ENCODE data around the gene ABCD1.
"Not testable (repeated sequence)": the region's sequence is repeated elsewhere in the genome, so short reads cannot be mapped to it uniquely, and the experiment has no call there.

DNA sequence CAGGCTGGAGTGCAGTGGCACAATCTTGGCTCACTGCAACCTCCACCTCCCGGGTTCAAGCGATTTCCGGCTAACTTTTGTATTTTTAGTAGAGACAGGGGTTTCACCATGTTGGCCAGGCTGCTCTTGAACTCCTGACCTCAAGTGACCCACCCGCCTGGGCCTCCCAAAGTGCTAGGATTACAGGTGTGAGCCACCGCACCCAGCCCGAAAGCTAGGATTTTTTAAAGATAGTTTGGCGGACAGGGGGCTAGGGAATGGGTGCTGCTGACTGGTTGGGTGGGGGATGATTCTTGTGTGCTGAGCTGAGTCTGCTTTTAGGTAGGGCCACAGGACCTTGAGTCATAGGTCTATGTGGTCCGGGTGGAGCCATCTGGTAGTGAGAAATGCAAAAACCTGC is 41.2 kb upstream of the ABCD1 start:
- TF ChIP-seq, protein P1, sequence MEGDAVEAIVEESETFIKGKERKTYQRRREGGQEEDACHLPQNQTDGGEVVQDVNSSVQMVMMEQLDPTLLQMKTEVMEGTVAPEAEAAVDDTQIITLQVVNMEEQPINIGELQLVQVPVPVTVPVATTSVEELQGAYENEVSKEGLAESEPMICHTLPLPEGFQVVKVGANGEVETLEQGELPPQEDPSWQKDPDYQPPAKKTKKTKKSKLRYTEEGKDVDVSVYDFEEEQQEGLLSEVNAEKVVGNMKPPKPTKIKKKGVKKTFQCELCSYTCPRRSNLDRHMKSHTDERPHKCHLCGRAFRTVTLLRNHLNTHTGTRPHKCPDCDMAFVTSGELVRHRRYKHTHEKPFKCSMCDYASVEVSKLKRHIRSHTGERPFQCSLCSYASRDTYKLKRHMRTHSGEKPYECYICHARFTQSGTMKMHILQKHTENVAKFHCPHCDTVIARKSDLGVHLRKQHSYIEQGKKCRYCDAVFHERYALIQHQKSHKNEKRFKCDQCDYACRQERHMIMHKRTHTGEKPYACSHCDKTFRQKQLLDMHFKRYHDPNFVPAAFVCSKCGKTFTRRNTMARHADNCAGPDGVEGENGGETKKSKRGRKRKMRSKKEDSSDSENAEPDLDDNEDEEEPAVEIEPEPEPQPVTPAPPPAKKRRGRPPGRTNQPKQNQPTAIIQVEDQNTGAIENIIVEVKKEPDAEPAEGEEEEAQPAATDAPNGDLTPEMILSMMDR (IDR thresholded peaks at IDR 0.05) = not testable (repeated sequence)
- not testable (repeated sequence) for TF ChIP-seq POLR2A (IDR thresholded peaks at IDR 0.05)
